ENCODE measurements around the gene C5orf15.
"Not testable (repeated sequence)": the region's sequence is repeated elsewhere in the genome, so short reads cannot be mapped to it uniquely, and the experiment has no call there.

Gene C5orf15

DNA sequence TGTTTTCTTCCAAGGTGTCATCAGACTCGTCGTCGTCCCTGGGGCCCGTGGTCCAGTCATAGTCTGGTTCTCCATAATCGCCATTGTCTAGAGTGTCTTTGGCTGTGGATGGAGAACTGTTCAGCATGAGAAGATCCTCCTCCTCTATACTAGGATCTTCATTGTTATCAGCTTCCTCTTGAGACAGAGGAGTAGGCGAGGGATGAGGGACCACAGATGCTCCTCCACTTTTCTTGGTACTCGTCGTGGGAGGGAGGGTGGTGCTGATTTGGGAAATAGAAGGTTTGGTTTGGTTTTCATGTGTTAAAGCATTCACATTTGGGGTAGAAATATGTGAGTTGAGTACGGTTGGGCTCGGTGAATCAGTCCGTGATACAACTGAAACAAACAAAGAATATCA is 8.8 kb downstream of the C5orf15 start:
- no peak for DNase-seq

DNA sequence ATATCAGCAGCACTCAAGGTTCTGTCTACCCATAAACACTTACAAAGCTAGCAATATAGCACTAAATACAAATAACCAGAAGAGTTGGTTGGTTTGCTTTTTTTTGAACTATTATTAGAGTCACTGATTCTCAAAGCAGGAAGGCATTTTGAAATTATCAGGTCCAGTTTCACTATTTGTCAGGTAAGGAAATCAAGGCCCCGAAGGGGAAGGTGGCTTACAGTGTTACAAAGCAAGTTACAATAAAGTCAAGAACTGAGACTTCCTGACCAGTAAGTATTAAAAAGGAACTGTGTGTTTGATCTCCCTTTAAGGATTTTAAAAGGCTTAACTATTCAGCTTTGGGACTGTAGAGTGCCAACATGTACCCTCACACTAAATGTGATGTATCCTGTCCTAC is 10.8 kb downstream of the C5orf15 start:
- DNase-seq: no peak

DNA sequence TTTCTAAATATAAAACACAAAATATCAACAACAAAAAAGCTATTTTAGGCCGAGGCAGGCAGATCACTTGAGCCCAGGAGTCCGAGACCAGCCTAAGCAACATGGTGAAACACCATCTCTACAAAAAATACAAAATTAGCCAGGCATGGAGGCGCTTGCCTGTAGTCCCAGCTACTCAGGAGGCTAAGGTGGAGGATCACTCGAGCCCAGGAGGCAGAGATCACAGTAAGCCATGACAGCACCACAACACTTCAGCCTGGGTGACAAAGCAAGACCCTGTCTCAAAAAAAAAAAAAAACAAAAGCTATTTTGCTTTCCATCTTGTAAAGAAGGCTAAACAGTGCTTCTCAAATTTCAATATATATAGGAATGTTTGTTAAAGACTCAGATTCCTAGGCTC is 11.3 kb downstream of the C5orf15 start:
- no peak for DNase-seq

DNA sequence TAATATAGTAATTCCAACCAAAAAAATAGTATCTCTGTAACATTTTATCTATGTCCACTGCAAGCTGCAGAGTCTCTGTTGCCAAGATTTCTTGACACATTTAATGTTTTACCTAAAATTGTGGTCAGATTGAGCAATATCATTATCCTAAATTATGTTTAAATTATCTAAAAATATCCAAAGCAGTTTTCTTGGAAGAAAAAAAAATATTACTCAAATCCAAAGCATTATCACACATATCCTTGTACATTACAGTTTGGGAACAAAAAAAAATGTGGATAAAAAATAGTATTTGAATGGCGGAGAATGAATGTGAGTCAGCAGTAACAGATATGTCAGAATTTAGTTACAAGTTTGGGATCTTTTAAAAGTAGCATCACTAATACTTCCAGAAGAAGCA is 12.2 kb downstream of the C5orf15 start:
- DNase-seq: not testable (repeated sequence)

DNA sequence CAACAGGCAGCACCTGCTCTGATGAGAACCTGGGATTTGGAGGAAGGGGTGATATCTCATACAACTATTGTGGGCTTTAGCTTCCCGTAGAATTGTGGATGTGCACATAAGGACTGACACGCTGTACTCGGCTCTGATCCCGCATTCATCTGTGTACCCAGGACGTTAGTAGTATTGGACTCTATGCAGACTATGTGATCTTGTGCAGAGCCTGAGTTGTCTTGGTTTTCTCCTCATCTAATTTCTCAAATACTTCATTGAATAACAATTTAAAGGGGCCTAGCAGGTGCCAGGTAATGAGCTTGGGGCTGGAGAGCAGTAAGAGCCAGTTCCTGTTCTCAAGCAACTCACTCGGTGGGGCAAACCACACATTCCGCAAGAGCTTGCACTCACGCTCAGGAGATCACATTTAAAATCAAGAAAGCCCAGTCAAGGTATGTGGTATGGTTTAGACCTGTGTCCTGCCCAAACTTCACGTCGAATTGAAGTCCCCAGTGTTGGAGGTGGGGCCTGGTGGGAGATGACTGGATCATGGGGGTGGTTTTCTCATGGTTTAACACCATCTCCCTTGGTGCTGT is 14.8 kb downstream of the C5orf15 start:
- no peak for DNase-seq

DNA sequence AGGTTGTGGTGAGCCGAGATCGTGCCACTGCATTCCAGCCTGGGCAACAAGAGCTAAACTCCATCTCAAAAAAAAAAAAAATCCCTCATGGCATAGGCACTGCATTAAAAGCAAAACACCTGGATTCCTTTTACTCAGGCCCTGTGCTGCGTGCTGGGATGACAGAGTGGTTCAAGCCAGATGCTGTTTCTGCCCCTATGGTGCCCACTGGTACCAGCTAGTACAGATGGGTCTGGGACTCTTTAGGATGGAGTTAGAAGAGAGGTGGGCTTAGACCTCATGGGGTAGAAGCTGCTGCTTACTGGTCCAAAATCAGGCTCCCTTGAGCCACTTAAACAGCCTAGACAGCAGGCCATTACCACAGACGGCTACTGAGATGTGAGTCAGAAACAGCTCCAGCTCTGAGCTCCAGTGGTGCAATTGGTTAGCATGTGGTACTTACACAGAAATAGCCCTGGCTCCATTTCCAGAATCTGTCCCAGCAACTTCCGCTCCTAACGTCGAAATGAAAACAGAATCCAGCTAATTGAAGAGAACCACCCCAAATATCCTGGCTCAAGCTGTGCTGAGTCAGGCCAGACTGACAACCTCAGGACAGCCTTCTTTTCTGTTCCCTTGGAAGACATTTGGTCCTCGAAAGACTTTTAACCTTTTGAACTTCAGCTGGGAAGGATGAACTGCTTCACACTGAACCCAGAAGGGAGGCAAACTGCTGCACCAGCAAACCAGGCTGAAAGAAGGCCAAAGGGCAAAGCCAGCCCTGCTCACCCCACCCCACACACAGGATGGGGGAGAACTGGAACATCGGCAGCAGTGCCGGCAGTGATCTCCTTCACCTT is 15.5 kb downstream of the C5orf15 start:
- no peak for DNase-seq

DNA sequence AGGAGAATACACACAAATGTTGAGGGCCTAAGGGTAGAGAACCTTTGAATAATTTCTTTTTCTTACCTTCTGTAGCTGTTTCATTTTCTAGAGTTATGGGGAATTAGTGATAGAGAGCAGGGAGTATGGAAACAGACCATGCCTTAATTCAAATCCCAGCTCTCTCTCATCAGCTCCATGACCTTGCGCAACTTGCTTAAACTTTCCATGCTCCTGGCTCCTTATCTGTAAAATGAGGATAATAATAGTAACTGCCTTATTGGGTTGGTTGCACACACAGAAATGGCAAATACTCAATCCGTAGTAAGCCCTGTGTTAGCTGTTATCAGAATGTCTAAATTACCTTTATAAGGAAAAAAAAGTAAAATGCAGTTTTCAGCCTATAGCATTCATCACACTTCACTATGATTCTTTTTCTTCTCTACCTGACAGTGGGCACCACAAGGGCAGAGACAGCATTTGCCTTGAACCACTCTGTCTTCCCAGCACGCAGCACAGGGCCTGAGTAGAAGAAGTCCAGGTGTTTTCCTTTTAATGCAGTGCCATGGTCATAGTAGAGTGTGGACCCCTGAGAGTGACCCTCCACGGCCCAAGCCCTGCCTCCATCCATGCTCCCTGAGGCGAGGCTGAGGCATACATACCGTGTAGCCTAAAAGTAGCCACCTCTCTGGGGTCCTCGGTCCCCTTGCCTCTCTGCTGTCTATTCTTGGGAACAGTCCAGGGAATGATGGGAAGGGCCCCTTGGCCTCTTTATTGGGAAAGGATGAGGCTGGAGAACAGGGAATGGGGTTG is 17.4 kb downstream of the C5orf15 start:
- no peak for DNase-seq

DNA sequence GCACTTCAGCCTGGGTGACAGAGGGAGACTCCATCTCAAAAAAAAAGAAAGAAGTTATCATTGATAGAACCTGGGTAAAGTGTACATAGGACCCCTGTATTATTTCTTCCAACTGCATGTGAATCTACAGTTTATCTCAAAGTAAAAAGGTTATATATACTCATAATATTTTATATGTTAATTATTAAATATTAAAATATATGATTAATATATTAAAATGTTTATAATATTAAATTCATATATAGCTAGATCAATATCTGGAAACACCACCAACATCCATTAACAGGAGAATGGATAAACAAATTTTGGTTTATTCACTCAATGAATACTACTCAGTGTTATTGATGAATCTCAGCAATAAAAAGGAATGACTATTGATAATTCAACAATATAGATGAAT is 19.7 kb downstream of the C5orf15 start:
- no peak for DNase-seq

DNA sequence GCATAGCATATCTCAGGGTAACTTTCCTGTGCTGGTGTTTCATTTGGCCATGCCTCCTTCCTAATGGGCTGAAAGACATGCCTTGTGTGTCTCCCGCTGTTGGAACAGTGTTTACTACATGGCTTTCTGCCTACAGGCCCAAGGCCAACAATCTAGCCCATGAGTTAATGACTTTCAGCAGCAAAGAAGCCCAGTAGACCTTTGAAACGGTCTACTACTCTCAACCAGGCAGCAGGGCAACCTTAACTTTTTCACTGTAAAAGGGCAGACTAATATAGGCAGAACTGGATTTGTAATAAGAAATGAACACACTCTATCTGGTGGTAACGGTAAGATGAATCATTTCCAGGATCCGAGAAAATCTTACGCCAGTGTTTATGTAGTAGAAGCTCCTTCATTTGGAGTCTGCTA is 21.0 kb downstream of the C5orf15 start:
- no peak for DNase-seq

DNA sequence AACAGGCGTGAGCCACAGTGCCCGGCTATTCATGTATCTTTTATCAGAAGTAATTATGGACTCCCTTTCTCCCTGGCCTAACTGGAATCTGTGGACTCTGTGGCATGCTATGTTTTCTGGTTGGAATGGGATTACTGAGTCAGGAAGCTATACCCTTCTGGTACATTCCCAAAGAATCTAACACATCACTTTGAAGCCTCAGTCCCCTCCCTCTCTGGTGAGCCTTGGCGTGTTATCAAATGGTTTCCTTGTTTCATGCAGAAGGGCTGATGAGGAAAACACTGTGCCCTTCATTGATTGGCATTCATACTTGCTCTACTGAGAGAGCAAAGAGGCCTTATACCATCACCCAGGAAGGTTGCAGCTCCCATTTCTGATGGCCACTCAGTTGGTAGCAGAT is 22.9 kb downstream of the C5orf15 start:
- DNase-seq: no peak

DNA sequence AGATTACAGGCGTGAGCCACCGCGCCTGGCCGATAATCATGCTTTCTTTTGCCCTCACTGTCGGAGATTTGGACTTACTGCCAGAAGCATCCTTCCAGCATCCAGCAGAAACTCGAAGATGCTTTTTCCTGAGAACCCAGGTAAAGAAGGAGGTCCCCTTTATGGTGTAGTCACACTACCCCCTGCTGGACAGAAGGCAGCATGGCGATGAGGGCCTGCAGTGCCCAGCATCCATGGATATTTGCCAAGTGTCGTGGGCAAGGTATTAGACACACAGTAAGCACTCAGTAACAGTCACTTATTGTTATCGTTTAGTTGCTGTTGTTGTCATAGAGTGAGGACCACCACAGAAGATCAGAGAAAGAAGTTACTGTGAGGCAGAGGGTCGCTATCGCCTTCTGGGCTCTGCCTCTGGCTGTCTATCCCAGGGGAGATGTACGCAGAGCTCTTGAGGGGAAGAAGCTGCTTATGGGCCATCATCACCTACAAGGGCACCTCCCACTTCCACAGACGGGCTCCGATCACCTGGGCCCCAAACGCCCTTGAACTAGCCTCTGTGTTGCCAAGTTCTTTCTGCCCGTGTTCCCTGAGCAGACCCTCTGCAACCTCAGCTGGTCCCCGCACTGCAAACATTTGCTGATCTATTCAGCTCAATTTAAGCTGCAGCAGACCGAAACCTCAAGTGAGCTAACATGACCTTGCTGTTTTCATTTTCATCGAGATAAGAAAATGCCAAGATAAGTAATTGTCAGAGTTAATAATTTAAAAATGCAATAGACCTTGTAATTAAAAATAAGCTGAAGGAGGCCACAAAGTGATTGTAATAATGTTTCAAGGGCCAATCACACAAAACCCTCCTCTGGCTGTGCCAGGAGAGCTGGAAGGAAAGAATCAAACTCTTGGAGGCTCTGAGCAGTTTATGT is 23.9 kb downstream of the C5orf15 start:
- peak; percentile 83 for DNase-seq

DNA sequence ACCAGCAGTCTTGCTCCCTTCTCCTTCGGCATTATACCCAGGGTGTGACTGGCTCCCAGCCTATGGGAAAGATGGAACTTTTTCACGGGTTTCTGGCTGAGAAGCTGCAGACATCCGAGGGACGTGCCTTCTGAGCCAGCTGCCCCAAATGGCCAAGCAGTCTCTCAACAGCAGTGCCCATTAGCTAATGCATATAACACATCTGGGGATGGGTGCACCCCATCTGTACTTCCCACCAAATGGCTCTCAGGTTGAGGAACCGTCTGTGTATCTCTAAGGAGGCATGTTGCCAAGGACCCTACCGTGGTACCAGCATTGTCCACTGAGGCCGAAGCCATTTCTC is 25.0 kb downstream of the C5orf15 start:
- no peak for DNase-seq

DNA sequence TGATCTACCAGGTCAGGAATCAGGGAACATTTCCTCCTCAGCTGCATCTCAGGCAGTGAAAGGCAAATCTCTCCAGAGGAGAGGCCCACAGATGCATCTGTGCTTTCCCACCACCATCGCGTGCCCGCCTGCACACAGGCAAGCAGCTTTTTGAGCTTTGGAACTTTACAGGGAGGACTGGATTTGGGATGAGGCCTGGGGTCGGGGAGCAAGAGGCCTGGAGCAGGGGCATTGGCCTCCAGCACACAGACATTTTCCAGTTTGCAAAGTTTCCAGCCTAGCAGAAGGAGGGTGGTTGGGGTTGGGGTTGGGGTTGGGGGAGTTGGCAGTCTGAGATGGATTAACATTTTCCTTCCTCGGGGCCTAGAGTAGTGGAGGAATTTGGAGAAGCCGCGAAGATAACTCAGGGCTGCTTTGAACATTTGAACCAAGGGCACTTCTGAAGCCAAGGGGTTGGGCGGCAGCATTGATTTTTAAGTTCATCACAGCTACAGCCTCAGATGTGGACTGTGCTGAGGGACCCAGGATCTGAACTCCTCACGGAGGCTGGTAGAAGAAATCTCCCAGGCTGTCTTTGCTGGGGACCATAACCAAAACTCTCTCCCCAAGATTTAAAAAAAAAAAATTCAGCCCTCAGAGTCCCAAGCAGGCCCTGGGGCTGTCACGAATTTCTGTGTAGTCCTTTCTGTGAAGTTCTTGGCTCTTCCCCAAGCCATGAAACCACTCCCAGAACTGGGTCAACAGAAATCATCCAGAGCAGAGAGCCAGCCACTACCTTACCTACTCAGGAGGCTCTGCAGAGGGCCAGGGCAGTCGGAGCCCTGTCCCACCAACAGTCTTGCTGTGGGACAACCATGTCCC is 25.6 kb downstream of the C5orf15 start:
- no peak for DNase-seq

DNA sequence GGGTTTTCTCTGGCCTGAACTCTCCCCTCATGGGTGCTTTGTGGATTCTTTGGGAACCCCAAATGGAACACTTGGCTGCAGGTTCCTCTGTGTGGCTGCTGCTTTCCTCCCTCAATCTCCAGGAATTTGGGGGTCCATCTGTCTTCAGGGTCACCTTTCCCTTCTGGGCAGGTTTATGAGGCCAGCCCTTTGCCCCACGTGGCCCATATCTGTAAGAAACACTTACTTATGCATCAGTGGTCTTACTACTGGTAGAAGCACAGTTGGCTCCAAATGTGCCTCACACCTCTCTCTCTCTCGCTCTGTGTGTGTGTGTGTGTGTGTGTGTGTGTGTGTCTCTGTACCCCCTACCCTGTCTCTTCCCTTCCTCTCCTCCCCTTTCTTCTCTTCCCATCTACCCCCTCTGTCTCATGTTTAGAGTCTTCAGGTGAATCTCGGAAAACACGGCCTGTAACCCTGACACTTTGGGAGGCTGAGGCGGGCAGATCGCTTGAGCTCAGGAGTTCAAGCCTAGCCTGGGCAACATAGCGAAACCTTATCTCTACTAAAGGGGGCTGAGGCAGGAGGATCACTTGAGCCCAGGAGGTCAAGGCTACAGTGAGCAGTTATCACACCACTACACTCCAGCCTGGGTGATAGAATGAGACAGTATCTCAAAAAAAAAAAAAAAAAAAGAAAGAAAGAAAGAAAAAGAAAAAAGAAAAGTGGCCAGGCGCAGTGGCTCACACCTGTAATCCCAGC is 26.8 kb downstream of the C5orf15 start:
- DNase-seq: no peak

DNA sequence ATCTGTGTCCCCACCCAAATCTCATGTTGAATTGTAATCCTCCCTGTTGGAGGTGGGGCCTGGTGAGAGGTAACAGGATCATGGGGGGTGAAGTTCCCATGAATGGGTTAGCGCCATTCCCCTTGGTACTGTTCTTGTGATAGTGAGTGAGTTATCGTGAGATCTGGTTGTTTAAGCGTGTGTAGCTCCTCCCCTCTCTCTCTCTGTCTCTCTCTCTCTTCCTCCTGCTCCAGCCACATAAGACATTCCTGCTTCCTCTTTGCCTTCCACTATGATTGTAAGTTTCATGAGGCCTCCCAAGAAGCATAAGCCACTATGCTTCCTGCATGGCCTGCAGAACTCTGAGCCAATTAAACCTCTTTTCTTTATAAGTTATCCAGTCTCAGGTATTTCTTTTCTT is 28.8 kb downstream of the C5orf15 start:
- DNase-seq: no peak

DNA sequence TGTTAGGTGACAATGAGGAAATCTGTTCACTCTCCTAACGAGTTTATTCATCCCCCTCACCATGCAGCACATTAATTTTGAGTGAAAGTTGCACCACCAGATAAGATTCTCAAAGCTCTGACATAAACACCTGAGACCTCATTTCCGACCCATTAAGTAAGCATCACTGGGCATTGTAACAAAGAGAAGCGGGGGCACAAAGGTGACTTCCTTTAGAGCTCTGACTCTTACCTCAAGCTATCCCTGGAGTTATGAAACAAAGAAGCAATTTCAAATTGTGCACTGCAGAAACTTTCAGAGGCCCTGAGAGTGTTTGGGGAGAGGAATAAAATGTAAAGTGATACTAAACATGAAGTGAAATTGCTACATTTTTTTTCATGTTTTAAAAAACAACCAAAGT is 29.5 kb downstream of the C5orf15 start:
- no peak for DNase-seq

DNA sequence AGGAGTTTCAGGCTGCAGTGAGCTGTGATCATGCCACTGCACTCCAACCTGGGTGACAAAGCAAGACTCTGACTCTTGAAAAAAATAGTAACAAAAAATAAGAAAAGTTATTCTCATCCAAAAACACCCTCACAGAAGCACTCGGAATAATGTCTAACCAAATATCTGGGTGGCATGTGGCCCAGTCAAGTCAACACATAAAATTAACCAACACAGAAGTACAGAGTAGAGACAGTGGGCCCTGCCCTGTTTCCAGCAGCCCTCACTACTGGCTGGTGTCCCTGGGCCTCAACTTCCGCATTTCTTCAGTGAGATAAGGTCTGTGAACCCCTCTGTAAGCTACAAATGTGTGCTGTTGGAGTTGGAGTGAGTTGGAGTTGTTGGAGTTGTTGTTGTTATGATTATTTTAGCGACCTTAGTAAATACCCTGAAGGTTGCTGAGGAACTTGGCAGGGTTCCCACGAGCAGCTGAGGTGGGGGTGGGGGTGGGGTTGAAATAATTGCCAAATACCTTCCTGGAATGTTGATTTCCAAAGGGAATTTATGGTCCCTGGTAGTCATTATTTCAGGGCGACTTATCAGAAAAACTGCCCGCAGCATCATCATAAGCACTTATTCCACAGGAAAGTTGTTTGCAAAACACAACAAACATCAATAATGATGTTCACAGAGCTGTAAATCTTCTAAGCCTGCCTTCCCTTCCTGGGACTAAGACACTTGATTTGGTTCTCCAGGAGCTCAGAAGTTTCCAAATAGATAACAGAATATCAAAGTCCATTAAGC is 30.2 kb downstream of the C5orf15 start:
- DNase-seq: no peak

DNA sequence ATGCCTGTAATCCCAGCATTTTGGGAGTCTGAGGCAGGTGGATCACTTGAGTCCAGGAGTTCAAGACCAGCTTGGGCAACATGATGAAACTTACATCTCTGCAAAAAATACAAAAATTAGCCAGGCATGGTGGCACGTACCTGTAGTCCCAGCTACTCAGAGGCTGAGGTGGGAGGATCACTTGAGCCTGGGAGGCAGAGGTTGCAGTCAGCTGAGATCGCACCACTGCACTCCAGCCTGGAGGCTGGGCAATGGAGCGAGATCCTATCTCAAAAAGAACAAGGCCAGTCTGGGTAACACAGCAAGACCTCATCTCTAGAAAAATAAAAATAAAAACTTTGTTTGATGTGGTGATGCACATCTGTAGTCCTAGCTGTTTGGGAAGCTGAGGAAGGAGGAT is 30.8 kb downstream of the C5orf15 start:
- not testable (repeated sequence) for DNase-seq

DNA sequence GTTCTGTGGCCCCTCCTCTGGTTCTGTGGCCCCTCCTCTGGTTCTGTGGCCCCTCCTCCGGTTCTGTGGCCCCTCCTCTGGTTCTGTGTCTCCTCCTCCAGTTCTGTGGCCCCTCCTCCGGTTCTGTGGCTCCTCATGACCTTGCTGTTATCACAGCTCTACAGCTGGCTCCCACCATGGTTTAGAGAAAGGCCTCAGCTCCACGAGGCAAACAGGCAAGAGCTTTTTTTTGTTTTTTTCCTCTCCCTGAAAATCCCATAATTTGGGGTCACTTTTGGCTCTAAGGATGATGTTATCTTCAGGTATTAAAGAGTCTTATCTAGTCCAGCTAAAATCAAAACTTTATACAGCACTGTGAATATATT is 31.8 kb downstream of the C5orf15 start:
- DNase-seq: no peak

DNA sequence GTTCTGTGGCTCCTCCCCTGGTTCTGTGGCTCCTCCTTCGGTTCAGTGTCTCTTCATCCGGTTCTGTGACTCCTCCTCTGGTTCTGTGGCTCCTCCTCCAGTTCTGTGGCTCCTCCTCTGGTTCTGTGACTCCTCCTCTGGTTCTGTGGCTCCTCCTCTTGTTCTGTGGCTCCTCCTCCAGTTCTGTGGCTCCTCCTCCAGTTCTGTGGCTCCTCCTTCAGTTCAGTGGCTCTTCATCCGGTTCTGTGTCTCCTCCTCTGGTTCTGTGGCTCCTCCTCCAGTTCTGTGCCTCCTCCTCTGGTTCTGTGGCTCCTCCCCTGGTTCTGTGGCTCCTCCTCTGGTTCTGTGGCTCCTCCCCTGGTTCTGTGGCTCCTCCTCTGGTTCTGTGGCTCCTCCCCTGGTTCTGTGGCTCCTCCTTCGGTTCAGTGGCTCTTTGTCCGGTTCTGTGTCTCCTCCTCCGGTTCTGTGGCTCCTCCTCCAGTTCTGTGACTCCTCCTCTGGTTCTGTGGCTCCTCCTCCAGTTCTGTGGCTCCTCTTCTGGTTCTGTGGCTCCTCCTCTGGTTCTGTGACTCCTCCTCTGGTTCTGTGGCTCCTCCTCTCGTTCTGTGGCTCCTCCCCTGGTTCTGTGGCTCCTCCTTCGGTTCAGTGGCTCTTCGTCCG is 32.3 kb downstream of the C5orf15 start:
- DNase-seq: not testable (repeated sequence)

Measured in COR-L47 (cell line).